ENCODE data around the gene PLEKHM2.
A peak's percentile ranks its signal among the peaks of the same experiment; 100 is the strongest.

The PLEKHM2 gene

DNA sequence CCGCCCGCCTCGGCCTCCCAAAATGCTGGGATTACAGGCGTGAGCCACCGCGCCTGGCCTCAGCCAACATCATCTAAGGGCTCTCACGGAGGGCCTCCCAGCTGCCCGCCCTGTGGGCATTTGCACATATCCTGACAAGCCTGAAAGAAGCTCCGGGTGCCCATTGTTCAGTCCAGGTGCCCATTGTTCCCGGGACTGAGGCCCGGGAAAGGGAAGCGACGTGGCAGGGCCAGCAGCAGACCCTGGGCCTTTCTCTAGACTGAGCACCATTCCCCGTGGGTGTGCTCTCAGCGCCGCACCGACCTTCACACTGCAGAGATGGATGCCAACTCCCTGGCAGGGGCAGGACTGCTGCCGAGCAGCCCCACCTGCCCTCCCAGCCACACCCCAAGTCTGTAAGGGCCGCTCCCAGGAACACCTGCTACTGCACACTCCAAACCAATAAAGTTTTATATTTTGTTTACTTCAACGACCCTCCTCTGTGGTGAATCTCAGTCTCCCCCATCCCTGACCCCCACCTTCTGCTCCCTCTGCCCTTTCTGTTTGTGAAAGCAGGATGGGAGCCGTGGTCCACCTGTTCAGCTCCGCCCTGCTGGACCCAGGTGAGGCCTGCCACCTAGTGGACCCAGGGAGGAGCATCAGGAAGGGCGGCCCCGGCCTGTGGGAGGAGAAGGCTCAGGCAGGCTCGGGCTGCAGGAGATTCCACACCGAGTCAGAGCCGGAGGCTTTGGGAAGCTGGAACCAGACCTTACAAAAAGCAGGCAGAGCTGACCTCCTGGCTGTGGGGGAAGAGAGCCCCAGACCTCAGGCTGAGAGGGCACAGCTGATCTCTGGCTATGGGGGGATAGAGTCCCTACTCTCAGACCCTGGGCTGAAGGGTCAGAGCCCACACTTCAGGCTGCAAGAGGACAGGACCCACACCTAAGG lies 57.1 kb downstream of the PLEKHM2 start:
- DNase-seq: peak; percentile 57 to 82 (median 64)

DNA sequence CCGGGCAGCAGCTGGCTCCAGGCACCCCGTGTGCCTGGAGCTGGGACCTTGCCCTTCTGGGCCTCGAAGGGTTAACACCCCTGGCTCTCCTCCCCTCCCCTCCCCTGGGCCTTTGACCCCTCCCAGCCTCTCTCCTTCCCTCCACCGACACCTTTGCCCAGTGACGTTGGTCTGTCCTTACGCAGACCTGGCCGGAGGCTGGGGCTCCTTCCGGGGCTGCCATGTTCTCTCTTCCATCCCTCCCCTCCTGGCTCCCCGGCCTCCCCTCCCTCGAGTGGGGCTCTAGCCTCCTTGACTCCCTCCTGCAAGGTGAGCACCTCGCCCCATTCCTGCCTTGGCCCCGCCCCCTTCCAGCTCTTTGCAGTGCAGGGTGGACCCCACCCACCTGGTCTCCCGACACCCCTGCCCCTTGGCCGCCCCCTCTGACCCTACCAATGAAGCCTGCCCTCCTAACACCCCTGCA lies 58.2 kb downstream of the PLEKHM2 start, which contains the start of gene TMEM82:
TSS of gene TMEM82 (plus strand) at position 161 of the 463 bp plus-strand sequence. CDS start at position 222, 61 bp downstream.
- no peak for DNase-seq

DNA sequence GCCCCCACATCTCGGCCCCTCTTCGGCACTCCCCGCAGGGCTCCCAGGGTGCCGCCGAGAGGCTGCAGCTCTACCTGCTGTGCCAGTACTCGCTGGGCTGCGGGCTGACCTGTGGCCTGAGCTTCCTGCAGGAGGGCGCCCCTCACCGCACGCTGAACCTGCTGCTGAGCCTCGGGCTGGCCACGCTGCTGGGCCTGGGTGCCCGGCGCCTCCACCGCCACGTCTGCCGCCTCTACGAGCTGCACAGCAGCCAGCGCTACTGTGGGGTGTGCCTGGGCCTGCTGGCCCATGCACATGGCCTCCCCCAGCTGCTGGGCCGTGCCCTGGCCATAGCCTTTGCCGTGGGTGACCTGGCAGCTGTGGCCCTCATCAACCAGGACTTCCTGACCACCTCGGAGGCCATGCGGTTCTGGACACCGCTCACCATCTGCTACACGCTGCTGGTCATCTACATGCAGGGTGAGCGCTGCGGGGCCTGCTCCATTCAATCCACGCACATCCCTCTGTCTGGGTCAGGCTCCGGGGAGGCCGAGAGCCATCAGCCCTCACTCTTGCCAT lies 60.1 kb downstream of the PLEKHM2 start:
- DNase-seq: no peak

DNA sequence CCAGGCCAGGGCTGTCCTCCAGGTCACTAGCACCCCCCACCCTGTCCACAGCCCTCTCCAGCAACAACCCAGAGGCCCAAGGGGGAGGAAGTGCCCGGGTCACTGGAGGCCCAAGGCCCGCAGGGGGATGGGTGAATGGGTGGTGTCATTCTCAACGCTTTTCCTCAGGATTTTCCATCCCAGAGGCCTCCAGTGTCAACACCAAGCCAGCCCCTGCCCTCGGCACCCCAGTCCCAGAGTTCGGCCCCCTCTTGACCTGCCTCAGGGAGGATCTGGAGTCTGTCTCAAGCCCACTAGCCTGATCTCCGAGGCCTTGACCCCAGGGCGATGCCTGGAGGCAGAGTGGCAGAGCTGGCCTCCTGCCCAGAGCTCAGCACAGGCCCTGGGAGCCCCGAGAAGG lies 63.3 kb downstream of the PLEKHM2 start:
- no peak for DNase-seq

DNA sequence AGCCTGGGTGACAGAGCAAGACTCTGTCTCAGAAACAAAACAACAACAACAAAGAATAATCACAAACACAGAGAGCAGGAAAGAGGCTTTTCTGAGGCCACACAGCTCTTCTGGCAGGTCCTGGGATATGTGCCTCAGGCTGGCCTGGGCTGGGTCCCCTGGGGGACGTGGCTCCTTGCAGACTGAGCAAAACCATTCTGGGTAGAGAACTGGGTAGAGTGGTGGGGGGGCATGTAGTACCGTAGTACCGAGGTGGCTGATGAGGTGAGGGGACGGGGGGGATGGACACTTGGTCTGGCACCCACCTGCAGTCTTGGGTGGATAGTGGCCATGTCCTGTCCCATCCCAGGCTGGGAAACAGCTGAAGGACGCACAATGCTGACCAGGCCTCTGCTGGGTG lies 64.1 kb downstream of the PLEKHM2 start:
- DNase-seq: no peak

DNA sequence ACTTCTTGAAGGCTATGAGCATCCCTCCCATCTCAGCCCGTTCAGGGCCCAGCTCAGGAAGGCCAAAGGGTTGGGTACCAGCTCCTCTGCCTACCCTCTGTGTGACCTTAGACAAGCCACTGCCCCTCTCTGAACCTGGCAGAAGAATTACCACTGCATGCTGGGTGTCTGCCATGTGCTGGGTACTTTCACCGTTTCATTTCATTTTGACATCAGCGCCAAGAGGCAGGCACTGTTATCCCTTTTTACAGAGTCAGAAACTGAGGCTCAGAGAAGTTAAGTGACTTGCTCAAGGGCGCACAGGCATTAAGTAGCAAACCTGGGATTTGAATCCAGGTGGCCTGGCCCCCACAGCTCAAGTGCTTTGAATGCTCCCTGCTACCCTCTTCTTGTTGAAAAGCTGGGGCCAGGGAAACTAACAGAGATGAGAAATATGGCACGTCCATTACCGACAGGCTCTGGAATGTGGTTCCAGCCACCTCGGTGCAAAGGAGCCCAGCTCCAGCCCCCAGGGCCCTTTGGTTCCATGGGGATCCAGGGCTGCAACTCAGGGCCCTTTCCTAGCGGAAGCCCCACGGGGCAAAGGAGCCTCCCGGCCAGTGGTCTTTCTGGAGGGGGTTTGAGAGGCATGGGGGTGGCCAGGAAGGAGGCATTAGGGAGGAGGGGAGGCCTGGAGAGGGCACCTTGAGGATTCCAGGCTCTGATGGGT lies 64.7 kb downstream of the PLEKHM2 start:
- no peak for DNase-seq

DNA sequence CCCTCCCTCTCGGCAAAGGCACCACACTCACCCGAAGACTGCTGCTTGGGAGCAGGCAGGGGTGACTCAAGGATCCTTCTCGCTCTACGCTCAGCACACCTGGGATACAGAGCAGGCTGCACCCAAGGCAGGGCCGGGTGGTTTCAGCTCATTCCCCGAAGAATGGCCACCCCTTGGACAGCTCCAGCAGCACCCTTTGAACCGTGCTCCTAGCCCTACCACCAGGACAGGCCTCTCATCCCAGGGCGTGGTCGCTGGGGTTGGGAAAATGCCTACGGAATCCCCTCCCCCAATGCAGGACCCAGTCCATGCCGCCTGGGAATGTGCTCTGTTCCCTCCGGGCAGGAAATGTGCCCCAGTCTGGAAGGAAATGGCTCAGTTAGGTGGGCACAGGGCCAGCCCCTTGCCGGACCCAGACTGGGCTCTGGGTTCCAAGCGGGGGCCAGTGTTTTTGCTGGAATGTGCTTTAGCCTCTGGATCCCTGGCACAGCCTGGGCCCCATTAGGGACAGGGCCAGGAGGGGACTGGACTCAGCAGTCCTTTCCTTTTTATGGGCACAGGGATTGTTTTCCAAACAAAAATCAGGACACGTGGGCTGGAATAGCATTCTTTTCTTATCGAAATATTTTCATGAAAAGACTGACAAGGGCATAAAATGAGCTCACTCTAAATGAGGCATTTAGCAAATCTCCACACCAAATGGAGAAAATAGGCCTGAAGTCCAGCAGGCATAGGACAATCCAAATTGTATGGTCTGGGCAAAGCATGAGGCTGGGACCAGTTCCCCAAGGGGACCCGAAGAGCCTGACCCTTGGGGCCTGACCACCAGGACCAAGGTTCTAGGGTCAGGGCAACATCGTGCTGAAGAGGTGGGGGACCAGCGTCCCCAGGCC lies 65.5 kb downstream of the PLEKHM2 start:
- DNase-seq: no peak

DNA sequence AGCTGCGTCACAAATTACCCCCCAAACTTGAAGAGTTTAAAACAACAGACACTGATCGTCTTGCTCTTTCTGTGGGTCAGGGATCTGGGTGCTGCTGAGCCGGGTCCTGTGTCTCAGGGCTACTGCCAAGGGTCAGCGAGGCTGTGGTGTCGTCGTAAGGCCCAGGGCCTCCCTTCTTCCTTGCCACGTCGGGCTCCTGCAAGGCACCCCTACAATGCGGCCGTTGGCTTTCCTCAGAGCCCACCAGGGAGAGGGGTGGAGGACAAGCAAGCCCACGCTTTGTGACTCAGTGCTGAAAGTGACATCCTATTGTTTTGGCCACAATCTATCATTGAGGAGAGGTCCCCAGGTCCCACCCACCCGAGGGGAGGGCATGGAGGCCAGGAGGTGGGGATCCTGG lies 66.8 kb downstream of the PLEKHM2 start:
- no peak for DNase-seq

DNA sequence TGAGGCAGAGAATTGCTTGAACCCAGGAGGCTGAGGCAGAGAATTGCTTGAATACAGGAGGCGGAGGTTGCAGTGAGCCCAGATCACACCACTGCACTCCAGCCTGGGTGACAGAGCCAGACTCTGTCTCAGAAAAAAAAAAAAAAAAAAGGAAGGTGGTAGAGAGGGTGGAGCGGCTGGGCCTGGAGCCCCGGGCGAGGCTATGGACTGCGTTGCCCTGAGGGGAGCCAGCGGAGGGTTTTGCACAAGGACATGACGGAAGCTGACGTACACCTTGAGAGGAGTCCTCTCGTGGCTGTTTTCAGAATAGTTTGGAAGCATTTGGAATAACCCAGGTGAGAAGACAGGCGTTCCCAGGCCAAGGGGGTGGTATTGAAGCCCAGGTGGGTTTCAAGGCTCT lies 67.6 kb downstream of the PLEKHM2 start:
- no peak for DNase-seq

DNA sequence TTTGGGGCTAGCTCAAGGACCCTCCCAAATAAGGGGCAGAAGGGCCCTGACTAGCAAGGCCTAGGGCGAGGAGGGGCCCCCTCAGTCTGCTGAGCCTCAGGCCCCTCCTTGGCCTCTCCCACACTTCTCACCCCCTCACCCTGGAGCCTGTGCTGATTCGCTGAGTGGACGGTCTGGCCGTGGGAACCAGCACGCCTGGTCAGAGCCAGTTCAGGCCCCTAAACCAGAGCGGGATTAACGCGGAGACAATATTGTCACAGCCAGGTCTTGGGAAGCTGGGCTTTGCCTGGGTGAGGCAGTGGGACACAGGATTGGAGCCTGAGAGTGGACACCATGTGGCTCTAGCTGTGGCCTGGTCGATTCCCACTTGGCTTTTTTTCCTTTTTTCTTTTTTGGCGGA lies 69.7 kb downstream of the PLEKHM2 start:
- DNase-seq: no peak

DNA sequence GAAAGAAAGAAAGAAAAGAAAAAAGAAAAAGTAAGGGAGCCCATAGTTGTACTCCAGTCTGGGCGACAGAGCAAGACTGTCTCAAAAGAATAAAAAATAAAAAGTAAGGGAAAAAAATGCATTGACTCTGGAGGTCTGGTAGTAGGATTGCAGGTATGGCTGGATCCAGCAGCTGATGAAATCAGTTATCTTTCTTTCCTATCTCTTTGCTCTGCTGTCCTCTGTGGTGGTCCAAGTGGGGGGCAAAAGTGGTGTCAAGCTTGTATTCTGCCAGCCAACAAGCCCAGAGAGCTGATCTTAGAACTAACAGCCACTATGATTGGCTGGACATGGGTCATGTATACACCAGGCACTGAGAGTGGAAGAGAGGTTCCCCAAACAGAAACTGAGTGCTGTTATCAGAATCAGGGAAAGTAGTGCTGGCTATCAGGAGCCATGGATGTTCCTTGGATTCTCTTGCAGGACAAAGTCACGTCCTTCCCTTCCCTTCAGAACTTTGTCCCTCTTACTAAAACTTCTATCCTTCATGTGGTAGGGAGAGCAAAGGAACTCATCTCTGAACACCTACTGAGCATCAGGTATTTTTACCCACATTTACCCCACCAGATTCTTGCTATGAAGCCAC lies 71.0 kb downstream of the PLEKHM2 start:
- no peak for DNase-seq

DNA sequence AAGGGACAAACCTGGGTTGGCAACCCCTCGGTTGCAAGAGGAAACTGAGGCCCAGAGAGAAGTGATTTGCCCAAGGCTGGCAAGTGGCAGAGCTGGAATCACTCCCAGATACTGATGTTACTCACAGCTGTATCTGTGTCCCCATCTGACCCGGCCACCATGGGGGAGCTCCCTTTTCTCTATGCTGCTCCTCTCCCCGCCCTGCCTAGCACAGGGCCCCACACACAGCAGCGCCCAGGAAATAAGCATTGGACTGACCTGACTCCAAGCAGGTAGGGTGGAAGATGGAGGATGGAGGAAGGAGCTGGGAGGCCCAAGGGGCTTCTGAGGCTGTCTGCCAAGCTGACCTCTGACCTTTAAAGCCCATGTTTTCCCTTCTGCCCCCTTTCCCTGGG lies 71.5 kb downstream of the PLEKHM2 start:
- no peak for DNase-seq

DNA sequence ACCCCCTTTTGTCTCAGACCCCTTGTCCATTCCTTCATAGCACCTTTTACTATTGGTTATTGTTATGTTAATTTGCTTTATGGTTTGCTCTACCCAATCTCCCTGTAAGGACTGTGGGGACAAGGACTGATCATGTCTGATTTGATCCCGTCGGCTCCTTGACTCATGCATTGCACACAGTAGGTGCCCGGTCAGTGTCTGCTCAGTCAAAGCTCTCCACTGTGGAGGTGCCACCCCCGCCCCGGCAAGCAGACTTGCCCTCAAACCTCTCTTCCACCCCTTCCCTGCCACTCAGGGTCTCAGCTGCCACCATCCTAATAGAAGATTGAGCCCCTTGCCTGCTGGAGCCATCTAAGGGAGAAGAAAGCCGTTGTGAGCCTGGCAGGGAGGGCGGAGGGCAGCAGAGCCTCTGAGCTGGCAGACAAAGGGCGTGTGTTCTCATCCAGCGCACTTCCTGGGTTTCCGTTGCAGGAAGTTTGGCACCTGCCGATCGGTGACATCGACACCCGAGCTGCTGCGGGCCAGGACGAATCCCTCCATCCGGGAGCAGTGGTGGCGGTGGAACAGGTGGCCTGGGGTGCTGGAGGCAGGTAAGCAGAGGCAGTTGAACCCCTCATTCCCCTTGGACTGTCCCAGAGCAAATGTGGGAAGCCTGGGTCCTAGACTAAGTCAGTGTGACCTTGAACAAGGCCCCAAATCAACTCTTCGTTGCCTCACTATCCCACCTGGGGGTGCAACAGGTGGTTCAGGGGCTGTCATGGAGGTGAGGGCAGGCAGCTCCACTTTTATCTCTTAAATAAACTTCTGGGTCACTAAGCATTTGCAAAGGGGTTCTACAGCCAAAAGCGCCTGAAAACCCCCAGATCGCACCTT lies 72.3 kb downstream of the PLEKHM2 start:
- no peak for DNase-seq

DNA sequence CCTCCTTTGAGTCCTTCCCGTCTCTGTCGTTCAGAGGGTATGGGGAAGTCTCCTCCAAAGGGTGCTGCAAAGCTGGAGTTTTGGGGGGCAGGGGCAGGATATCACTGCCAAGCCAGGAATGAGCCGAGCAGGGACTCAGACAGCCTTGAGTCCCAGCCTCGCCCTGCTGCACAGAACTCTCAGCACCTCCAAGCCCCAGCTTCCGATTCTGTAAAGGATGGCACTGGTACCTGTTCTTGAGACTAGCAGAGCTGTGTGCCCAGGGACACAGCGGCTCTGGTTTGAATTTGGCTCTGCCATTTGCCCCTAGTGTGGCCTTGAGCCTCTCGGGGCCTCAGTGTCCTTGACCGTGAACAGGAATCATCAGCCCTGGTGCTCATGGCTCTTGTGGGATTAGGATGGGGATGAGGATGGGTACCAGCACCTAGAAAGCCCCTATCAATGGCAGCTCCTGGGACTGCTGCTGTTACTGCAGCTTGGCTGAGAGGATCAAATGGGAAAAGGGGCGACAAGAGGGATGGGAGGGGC lies 73.0 kb downstream of the PLEKHM2 start:
- peak in 3 of 4 experiments; percentile 10 to 40 (median 28) for DNase-seq

DNA sequence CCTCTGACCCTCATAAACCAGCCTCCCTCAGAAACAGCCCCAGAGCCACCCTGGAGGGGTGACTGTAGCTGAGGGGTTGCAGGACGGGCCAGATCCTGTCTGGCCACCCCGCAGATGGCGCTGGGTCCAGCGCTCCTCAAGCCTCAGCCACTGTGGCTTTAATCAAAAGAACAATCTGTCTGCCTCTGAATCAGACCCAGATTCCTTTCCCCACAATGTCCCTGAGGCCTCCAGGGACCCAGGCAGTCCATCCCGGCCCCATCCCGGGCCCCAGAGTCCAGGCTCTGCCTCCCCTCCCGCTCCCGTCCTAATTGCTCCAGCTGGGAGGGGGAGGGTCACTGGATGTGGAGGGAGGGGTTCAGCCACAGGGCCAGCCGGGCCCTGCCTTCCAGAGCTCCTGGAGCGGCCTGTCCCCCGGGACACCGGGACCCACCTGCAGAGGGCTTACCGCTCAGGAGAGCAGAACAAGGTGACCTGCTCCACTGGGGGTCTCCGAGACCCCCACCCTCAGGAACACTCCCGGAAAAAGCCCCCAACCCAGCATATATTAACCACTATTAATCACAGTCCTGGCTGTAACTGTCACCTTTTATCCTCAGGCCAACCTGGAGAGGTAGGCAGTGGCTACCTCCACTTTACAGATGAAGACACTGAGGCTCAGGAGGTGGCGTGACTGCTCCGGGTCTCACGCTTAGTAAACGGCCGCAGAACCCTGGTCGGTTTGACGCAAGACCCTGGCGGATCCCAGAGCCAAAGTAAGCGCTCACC lies 73.6 kb downstream of the PLEKHM2 start:
- no peak for DNase-seq

DNA sequence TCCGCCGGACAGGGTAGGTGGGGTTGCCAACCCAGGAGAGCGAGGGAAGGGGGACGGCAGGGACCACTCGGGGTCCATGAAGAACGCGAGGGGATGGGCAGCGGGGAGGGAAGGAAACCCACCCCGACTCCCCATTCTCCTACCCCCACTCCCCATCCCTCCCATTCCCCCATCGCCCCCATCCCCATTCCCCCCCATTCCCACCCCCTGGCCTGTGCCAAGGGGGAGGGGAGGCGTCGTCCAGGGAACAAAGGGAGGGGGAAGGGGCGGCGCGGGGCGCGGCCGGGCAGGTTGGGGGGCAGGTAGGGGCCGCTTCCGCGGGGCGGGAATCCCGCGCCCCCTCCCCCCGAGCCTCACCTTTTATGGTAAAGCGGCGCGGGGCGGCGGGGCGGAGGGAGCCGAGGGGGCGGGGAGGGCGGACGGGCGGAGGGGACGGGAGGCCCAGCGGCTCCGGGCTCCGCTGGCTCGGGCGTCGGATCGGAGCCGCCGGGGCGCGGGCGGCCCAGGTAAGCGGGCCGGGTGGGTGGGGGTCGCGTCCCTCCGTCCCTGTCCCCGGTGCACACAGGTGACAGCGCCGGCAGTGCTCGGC lies 74.3 kb downstream of the PLEKHM2 start, which contains the start of gene FBLIM1:
TSS of gene FBLIM1 (plus strand) at position 453 of the 589 bp plus-strand sequence. CDS start 6,189 bp downstream, outside the sequence.
- DNase-seq: no peak

DNA sequence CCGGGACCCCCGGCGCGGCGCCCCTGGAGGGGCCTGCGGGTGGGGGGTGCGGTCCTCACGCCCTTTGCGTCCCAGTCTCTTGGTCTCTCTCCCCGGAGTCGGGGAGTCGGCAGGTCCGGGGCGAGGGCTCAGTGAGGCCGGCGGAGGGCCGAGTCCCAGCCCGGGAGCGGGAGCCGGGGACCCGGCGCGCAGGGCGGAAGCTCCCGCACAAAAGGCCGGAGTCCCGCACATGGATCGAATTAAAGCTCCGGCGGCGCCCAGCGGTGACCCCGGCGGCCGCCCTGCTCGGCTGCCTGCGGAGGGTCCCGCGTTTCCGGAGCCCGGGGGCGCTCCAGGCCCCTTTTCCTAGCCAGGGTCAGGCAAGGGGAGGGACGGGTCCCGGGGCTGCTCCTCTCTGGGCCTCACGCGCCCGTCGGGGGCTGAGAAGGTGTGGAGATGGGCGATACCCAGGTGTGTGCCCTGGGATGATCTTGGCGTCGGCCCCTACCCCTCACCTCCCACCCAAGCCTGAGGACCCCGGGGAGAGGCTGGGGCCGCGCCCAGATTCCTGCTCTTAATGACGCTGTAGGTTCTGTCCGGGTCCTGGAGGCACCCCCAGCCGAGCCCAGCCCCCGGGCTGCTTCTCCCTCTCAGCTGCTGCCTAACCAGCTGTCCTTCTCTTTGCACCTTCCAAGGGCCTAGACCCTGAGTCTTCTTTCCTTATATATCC lies 75.0 kb downstream of the PLEKHM2 start:
- peak in 2 of 4 experiments; percentile 33 to 50 for DNase-seq

DNA sequence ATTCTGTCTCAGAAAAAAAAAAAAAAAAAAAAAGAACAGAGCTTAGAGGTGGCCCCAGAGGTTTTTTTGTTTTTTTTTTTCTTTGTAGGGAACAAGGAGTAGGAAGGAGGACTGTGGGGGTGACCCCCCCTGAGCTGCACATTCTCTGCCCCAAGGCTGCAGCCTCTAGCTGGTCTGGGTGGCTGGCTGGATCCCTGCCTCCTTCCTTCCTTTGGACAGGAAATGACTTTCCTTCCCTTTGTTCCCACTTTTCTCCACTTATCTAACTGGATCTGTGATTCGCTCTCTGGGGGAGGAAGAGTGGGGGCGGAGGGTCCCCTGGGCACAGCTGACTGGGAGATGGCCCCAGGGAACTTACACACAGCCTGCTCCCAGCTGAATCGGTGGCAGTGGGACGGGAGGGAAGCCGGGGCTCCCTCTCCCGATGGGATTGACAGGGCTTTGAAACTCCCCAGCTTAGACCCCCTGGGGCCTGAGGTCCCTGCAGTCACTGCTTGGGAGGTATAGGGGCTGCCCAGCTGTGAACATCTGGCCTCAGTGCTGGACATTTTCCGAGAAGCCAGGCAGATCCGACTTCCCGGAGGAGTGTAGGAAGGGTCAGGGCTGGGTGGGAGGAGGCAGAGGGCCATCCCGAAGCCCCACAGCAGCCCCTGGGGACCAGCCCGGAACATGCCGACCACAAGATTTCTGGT lies 76.5 kb downstream of the PLEKHM2 start:
- DNase-seq: no peak
